LNCAP (cell line): ENCODE measurements around the gene ZNF438.

Experiments used
- CTCF ChIP-seq: fragments of 450-650 bp; IDR thresholded peaks from 2 replicates; pipeline ENCODE4 v1.5.1; 2017; ENCODE audit warnings: mild to moderate bottlenecking

ZNF438 gene

GRCh38 chr10:30893208-30893607 lies 138.5 kb downstream of the ZNF438 start:
- TF ChIP-seq CTCF, result no peak

DNA sequence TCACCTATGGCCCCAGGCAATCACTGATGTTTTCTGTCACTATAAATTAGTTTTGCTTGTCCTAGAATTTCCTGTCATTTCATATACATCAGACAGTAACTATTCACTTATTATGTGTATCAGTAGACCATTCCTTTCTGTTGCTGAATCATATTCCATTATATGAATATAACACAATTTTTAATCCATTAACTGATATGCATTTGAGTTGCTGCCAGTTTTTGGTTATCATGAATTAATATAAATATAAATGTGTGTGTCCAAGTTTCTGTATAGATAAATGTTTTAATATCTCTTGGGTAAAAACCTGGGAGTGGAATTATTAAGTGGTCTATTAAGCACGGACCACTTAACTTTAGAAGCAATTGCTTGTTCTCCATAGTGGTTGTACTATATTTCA lies 143.8 kb downstream of the ZNF438 start:
- no peak for TF ChIP-seq CTCF

GRCh38 chr10:30885423-30885822 lies 146.2 kb downstream of the ZNF438 start:
- no peak for TF ChIP-seq CTCF

DNA sequence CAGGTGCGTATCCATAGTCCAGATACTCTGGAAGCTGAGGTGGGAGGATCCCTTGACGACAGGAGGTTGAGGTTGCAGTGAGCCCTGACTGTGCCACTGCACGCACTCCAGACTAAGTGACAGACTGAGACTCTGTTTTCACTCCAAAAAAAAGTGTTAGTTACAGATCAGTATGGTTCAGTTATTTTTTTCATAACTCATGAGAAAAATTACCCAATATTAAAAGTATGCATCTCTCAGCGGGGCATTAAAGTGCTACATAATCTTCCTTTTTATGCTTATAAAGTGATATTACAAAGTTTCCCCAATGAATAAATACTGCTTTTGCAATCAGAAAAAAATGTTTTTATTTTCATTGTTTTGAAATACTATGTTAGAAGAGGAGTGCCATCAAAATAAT lies 147.9 kb downstream of the ZNF438 start:
- no peak for TF ChIP-seq CTCF

DNA sequence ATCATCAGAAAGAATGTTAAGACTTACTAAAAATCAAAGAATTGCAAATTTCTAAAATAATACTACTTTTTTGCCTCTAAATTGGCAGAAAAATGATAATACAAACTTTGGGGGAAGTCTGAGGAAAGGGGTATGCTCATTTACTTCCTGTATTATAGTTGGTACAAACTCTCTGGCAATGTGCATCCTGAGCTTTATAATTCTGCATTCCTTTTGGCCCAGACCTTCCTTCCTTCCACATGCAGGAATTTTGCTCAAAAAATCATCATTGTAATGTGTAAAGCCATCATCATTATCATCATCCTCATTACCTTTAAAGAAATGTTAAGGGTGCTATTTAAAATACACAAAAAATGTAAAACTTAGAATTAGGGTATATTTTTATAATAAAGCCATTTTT lies 148.5 kb downstream of the ZNF438 start:
- no peak for TF ChIP-seq CTCF

DNA sequence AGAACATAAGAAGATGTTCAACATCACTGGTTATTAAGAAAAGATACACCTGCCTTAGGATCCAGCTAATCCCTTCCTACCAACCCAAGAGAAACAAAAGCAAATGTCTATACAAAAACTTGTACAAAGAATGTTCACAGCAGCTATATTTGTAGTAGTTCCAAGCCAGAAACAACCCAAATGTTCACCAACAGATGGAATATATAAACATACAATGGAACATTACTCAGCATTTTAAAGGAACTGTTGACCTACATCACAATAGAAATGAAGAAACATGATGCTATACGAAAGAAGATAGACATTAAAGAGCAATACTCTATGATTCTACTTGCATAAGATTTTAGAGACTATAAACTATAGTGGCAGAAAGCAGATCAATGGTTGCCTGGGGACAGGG lies 149.4 kb downstream of the ZNF438 start:
- TF ChIP-seq CTCF, result no peak

DNA sequence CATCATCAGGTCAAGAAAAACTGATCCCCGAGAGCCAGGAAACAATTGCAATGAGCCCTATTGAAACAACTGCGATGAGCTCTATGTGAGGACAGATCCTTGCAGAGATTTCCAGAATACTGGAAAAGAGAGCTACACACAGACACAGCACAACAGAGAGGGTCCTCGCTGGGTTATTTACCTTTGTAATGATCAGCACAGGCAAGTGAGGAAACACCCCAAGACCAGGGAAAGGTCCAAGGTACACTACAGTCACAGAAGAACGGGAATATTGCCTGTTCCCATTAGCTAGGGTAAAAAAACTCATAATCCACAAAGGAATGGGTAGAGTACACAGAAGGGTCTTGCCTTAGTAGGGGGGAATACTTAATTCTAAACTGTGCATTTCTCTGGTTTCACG lies 152.7 kb downstream of the ZNF438 start:
- TF ChIP-seq CTCF, result no peak

- TF ChIP-seq CTCF, result no peak
These were observed 154.6 kb downstream of the ZNF438 start for GRCh38 chr10:30877111-30877510.
